Tibial nerve (tissue), 4 donors: Measurements from ENCODE around the gene OSCP1.

ENCODE experiments used
- CTCF ChIP-seq, 5 experiments: fragments of 200-600 bp in 3 of 5; fragments of 450-650 bp in 2 of 5; sonication (generic) in 3 of 5; IDR thresholded peaks; one replicate each; pipeline ENCODE4 v1.5.1; 2016 to 2019; ENCODE audit warnings: antibody characterized with exemption in 5 of 5, mild to moderate bottlenecking in 3 of 5, moderate library complexity in 2 of 5
- EP300 ChIP-seq, 2 donors: sonication (generic); formaldehyde crosslinking; IDR thresholded peaks; one replicate each; pipeline ENCODE4 v1.6.1; 2017; ENCODE audit warnings: antibody characterized with exemption in 2 of 2, mild to moderate bottlenecking in 1 of 2
- POLR2A ChIP-seq, 2 donors: fragments of 450-650 bp; IDR thresholded peaks; one replicate each; pipeline ENCODE4 v1.6.1; 2017; ENCODE audit warnings: antibody characterized with exemption in 2 of 2, mild to moderate bottlenecking in 2 of 2, moderate library complexity in 2 of 2

GRCh38 chr1:36443297-36443696 lies 7.0 kb downstream of the OSCP1 start:
- TF ChIP-seq CTCF (IDR thresholded peaks at IDR 0.05) (no peak), POLR2A (IDR thresholded peaks at IDR 0.05) (no peak), EP300 (IDR thresholded peaks at IDR 0.05) (no peak)
